Ishikawa (cell line): ENCODE measurements around the gene ZNF358.

ENCODE experiments used
- CEBPB ChIP-seq: IDR thresholded peaks from 2 replicates; pipeline ENCODE4 v1.6.1; 2012
- CREB1 ChIP-seq: IDR thresholded peaks from 2 replicates; pipeline ENCODE4 v1.6.1; 2012; ENCODE audit warnings: low read depth
- EGR1 ChIP-seq: IDR thresholded peaks from 2 replicates; pipeline ENCODE4 v1.6.1; 2012
- EP300 ChIP-seq: IDR thresholded peaks from 2 replicates; pipeline ENCODE4 v1.6.1; 2012; ENCODE audit warnings: borderline replicate concordance
- FOXM1 ChIP-seq: IDR thresholded peaks from 2 replicates; pipeline ENCODE4 v1.6.1; 2012; ENCODE audit warnings: low read depth, borderline replicate concordance
- MAX ChIP-seq: IDR thresholded peaks from 2 replicates; pipeline ENCODE4 v1.6.1; 2012
- NFIC ChIP-seq: IDR thresholded peaks from 2 replicates; pipeline ENCODE4 v1.6.1; 2012
- RAD21 ChIP-seq: IDR thresholded peaks from 2 replicates; pipeline ENCODE4 v1.6.1; 2012; ENCODE audit warnings: low read depth
- TAF1 ChIP-seq: IDR thresholded peaks from 2 replicates; pipeline ENCODE4 v1.6.1; 2012; ENCODE audit warnings: low read depth, mild to moderate bottlenecking
- TCF12 ChIP-seq: IDR thresholded peaks from 2 replicates; pipeline ENCODE4 v1.6.1; 2012; ENCODE audit warnings: low read depth
- TEAD4 ChIP-seq: IDR thresholded peaks from 2 replicates; pipeline ENCODE4 v1.6.1; 2012
- YY1 ChIP-seq: IDR thresholded peaks from 2 replicates; pipeline ENCODE4 v1.6.1; 2012; ENCODE audit warnings: low read depth
- ZBTB7A ChIP-seq: IDR thresholded peaks from 2 replicates; pipeline ENCODE4 v1.6.1; 2012; ENCODE audit warnings: low read depth
- TF ChIP-seq, protein P1 (sequence below): IDR thresholded peaks from 2 replicates; pipeline ENCODE4 v1.6.1; 2012; ENCODE audit warnings: low read depth, mild to moderate bottlenecking
- TF ChIP-seq, protein P2 (sequence below): IDR thresholded peaks from 2 replicates; pipeline ENCODE4 v1.6.1; 2012

The ZNF358 gene

GRCh38 chr19:7528522-7529245, 12.8 kb downstream of the ZNF358 start:
- TF ChIP-seq, protein P1, sequence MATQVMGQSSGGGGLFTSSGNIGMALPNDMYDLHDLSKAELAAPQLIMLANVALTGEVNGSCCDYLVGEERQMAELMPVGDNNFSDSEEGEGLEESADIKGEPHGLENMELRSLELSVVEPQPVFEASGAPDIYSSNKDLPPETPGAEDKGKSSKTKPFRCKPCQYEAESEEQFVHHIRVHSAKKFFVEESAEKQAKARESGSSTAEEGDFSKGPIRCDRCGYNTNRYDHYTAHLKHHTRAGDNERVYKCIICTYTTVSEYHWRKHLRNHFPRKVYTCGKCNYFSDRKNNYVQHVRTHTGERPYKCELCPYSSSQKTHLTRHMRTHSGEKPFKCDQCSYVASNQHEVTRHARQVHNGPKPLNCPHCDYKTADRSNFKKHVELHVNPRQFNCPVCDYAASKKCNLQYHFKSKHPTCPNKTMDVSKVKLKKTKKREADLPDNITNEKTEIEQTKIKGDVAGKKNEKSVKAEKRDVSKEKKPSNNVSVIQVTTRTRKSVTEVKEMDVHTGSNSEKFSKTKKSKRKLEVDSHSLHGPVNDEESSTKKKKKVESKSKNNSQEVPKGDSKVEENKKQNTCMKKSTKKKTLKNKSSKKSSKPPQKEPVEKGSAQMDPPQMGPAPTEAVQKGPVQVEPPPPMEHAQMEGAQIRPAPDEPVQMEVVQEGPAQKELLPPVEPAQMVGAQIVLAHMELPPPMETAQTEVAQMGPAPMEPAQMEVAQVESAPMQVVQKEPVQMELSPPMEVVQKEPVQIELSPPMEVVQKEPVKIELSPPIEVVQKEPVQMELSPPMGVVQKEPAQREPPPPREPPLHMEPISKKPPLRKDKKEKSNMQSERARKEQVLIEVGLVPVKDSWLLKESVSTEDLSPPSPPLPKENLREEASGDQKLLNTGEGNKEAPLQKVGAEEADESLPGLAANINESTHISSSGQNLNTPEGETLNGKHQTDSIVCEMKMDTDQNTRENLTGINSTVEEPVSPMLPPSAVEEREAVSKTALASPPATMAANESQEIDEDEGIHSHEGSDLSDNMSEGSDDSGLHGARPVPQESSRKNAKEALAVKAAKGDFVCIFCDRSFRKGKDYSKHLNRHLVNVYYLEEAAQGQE = no peak
- TF ChIP-seq YY1 = no peak
- TF ChIP-seq RAD21 = no peak
- no peak for TF ChIP-seq TAF1
- no peak for TF ChIP-seq CREB1
- no peak for TF ChIP-seq TEAD4
- TF ChIP-seq NFIC = no peak
- TF ChIP-seq EGR1 = no peak
- TF ChIP-seq ZBTB7A = no peak
- no peak for TF ChIP-seq TCF12
- TF ChIP-seq MAX = no peak
- no peak for TF ChIP-seq CEBPB

DNA sequence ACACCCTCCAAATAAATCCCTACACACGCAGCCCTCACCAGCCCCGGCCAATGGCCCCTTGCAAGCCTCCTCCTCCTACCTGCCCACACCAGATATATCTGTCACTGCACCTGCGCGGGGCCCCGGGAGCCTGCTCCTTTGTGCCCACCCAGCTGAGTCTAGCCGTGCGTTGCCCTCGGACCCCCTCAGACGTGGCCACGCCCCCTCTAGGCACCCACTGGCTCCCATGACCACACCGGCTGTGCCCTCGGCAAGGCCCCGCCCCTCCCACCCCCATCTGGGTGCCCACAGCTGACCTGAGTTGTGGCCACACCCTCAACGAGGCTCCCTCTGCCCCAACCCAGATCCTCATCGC, 13.3 kb downstream of the ZNF358 start:
- TF ChIP-seq CREB1 (no peak), TAF1 (no peak), YY1 (no peak), ZBTB7A (no peak), TCF12 (no peak), NFIC (no peak), CEBPB (no peak), EP300 (no peak), RAD21 (no peak), MAX (no peak), FOXM1 (no peak), TEAD4 (no peak), EGR1 (no peak)
- TF ChIP-seq, protein P2, sequence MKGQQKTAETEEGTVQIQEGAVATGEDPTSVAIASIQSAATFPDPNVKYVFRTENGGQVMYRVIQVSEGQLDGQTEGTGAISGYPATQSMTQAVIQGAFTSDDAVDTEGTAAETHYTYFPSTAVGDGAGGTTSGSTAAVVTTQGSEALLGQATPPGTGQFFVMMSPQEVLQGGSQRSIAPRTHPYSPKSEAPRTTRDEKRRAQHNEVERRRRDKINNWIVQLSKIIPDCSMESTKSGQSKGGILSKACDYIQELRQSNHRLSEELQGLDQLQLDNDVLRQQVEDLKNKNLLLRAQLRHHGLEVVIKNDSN = no peak
- TF ChIP-seq, protein P1 = no peak

DNA sequence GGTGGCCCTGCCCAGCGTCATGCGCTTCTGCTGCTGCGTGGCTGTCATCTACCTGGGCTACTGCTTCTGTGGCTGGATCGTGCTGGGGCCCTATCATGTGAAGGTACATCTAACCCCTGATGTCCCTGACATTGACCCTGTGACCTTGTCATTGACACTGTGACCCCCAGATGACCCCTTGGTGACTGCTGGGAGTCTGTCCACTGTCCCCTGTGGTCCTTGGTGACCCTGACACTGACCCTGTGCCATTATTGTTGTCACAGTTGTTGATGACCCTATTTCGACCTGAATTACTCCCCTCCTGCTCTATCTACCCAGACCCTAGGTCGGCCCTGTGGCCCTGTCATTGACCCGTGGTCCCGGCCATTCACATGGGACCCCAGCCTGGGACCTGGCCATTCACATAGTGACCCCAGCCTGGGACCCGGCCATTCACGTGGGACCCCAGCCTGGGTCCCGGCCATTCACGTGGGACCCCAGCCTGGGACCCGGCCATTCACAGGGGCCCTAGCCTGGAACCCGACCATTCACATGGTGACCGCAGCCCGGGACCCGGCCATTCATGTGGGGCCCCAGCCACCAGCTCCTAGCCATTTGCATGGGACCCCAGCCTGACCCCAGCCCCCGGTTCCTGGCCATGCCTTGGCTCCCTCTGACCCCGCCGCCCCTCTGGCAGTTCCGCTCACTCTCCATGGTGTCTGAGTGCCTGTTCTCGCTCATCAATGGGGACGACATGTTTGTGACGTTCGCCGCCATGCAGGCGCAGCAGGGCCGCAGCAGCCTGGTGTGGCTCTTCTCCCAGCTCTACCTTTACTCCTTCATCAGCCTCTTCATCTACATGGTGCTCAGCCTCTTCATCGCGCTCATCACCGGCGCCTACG, 13.9 kb downstream of the ZNF358 start:
- no peak for TF ChIP-seq NFIC
- TF ChIP-seq CREB1 = no peak
- TF ChIP-seq ZBTB7A = no peak
- no peak for TF ChIP-seq FOXM1
- TF ChIP-seq EGR1 = no peak
- TF ChIP-seq EP300 = no peak
- TF ChIP-seq, protein P2 = no peak
- no peak for TF ChIP-seq TAF1
- TF ChIP-seq RAD21 = no peak
- TF ChIP-seq MAX = no peak
- TF ChIP-seq YY1 = no peak
- no peak for TF ChIP-seq TEAD4
- no peak for TF ChIP-seq CEBPB
- no peak for TF ChIP-seq TCF12
- TF ChIP-seq, protein P1 = no peak

- TF ChIP-seq ZBTB7A (0 out of 2 replicates have a peak, but pooled peaks have one; percentile 38), TAF1 (no peak)
These were observed 17.5 kb downstream of the ZNF358 start for GRCh38 chr19:7533281-7533885.
